Measurements from ENCODE around the gene CCDC18. TPM values are rescaled to one million over a fixed set of nuclear protein-coding genes. Genes with fewer than 3 reads are reported as not detected.
A peak's percentile ranks its signal among the peaks of the same experiment; 100 is the strongest.
"Not testable (repeated sequence)": the region's sequence is repeated elsewhere in the genome, so short reads cannot be mapped to it uniquely, and the experiment has no call there.

Gene CCDC18
- total RNA-seq, 1 donor, result 14.7 TPM

DNA sequence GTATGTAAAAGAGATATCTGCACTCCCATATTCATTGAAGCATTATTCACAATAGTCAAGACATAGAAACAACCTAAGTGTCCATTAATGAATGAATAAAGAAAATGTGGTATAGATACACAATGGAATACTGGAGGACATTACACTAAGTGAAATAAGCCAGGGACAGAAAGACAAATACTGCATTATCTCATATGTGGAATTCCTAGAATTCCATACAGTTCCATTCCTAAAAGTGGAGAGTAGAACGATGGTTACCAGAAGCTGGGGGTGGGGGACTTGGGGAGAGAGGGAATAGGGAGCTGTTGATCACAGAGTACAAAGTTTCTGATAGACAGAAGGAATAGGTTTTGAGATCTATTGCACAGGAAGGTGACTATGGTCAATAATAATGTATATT lies 7.7 kb upstream of the CCDC18 start:
- TF ChIP-seq, protein P1, sequence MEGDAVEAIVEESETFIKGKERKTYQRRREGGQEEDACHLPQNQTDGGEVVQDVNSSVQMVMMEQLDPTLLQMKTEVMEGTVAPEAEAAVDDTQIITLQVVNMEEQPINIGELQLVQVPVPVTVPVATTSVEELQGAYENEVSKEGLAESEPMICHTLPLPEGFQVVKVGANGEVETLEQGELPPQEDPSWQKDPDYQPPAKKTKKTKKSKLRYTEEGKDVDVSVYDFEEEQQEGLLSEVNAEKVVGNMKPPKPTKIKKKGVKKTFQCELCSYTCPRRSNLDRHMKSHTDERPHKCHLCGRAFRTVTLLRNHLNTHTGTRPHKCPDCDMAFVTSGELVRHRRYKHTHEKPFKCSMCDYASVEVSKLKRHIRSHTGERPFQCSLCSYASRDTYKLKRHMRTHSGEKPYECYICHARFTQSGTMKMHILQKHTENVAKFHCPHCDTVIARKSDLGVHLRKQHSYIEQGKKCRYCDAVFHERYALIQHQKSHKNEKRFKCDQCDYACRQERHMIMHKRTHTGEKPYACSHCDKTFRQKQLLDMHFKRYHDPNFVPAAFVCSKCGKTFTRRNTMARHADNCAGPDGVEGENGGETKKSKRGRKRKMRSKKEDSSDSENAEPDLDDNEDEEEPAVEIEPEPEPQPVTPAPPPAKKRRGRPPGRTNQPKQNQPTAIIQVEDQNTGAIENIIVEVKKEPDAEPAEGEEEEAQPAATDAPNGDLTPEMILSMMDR (IDR thresholded peaks at IDR 0.05; ENCODE audit: insufficient read depth, low read depth, low read length), result no peak
- DNase-seq (ENCODE audit: low read depth), result no peak
- H3K4me3 ChIP-seq (ENCODE audit: low read depth, low read length), result no peak overlapping the region

DNA sequence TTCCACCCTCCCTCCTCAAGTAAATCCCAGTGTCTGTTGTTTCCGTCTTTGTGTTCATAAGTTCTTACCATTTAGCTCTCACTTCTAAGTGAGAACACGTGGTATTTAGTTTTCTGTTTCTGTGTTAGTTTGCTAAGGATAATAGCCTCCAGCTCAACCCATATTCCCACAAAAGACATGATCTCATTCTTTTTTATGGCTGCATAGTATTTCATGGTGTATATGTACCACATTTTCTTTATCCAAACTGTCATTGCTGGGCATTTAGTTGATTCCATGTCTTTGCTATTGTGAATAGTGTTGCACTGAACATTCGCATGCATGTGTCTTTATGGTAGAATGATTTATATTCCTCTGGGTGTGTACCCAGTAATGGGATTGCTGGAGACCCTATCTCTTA lies 5.9 kb upstream of the CCDC18 start:
- not testable (repeated sequence) for DNase-seq (ENCODE audit: low read depth); H3K4me3 ChIP-seq (ENCODE audit: low read depth, low read length)

DNA sequence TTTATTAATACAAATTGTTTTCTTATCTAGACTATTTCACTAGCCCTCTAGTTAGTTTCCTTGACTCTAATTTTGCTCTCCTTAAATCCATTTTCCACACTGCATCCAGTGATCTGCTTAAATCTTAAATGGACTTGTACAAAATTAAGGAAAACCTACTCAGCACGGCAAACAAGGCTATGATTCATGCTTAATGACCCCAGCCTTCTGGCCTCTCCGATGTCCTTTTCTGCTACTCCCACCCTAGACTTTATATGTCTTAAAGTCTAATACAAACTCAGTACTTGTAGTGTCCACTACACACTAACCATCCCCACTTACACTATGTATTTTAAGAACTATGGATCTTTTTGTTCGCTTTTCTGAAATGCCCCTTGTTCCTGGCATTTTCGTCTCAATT lies 2.5 kb upstream of the CCDC18 start:
- H3K4me3 ChIP-seq (ENCODE audit: low read depth, low read length), result peak overlapping the region; percentile 94
- peak; percentile 59 for DNase-seq (ENCODE audit: low read depth)
- TF ChIP-seq, protein P1 (IDR thresholded peaks at IDR 0.05; ENCODE audit: insufficient read depth, low read depth, low read length), result no peak

DNA sequence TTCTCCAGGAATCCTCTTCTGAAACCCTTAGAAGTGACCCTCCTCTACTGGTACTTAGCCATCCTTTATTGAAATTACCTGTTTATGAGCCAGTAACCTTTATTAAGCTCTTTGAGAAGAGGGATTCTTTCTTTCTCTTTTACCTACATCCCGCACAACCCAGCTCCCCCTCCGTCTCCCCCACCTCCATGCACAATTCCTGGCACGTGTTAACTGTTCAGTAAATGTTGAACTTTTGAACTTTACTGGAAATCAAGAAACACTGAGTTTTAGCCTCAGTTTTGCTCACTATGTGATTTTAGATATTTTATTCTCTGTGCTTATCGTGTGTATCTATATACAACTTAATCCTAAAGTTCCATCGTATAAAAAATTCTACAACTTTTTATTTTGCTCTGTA lies 2.1 kb upstream of the CCDC18 start:
- H3K4me3 ChIP-seq (ENCODE audit: low read depth, low read length), result peak overlapping the region; percentile 94
- TF ChIP-seq, protein P1 (IDR thresholded peaks at IDR 0.05; ENCODE audit: insufficient read depth, low read depth, low read length), result no peak
- DNase-seq (ENCODE audit: low read depth), result peak; percentile 42

DNA sequence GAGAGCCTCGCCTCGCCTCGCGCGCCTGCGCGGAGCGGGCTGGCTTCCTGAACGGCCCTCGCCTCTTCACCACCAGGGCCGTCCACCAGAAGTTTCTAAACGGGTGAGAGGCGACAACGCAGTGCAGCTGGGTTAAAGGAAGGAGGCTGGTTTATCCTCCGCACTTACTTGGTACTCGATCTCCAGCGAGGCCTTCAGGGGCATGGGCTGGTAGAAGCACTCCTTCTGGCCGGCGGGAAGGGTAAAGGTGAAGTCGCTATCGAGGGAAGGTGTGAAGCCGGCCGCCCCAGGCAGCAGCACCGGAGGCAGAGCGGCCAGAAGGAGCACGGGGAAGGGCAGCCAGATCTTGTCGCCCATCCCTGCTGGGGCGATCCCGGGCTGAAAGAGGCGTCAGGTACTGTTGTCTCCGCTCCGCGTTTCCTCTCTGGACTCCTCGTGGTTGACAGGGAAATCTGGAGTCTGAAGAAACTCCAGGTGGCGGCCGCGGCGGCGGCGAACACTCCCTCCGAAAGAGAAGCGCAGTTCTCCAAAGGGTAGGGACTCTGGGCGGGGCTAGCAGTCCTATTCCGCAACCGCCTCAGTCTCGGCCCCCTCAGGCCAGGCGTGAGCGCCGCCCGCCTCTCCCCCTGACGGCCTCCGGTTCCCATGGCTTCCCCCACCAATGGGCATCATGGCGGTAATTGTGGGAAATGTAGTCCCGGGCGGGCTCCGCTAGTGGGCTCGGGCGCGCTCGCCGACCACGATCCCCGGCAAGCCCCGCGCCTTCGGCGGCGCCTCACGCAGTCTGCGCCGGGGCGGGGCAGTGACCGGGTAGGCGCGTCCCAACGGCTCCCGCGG lies 420 bp upstream of the CCDC18 start, which contains the start of gene TMED5:
Gene TMED5 (minus strand): TSS at position 528 of the 837 bp plus-strand sequence. CDS start 171 bp downstream, at position 357.
- DNase-seq (ENCODE audit: low read depth), result peak; percentile 99
- peak within 1 kb of the TSS; percentile 94 for H3K4me3 ChIP-seq (ENCODE audit: low read depth, low read length)
- TF ChIP-seq, protein P1 (IDR thresholded peaks at IDR 0.05; ENCODE audit: insufficient read depth, low read depth, low read length), result peak; percentile 29

DNA sequence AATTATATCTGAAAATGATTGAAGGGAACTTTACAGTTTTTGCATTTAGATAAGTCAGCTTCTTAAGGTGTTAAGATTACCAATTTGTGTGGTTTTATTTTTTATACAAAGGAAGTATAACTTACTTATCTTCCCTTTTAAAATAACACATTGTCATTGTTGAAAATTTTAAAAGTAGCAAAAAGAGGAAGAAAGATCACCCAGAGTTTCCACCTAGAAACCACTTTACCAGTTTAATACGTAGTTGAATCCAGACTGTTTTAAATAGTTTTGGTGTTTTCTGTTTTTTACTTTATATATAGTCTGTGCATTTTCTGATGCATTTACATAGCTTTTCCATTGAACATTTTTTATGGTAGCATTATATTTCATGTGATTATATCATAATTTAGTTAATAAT lies 6.1 kb downstream of the CCDC18 start:
- no peak for DNase-seq (ENCODE audit: low read depth)
- no peak overlapping the region for H3K4me3 ChIP-seq (ENCODE audit: low read depth, low read length)
- TF ChIP-seq, protein P1 (IDR thresholded peaks at IDR 0.05; ENCODE audit: insufficient read depth, low read depth, low read length), result no peak

DNA sequence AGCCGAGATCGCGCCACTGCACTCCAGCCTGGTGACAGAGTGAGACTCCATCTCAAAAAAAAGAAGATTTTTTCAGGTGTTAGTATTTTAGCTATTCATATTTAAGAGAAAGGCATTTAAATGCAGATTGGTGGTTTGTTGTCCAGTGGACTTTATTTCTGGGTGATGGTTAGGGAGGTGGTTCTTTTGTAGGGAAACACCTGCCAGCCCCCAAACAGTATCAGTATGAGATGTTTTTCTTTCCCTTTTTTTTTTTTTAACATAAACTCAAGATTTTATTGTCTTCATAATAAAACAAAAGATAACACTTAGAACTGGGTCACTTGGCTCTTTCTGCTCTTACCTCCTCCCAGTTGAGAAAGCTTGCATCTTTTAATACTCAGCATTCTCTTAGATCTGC lies 9.9 kb downstream of the CCDC18 start:
- TF ChIP-seq, protein P1 (IDR thresholded peaks at IDR 0.05; ENCODE audit: insufficient read depth, low read depth, low read length), result no peak
- H3K4me3 ChIP-seq (ENCODE audit: low read depth, low read length), result no peak overlapping the region
- no peak for DNase-seq (ENCODE audit: low read depth)
